ENCODE data around the gene GGTLC3.
A peak's percentile ranks its signal among the peaks of the same experiment; 100 is the strongest.
"Not testable (repeated sequence)": the region's sequence is repeated elsewhere in the genome, so short reads cannot be mapped to it uniquely, and the experiment has no call there.

Gene GGTLC3

GRCh38 chr22:18518061-18518460 lies at the start of gene GGTLC3:
Gene GGTLC3 (minus strand): TSS chr22:18518161. CDS start chr22:18517897, 264 bp downstream.
- DNase-seq (ENCODE audit: low read depth): not testable (repeated sequence)

- not testable (repeated sequence) for DNase-seq (ENCODE audit: low read depth)
These were observed 42.4 kb upstream of the GGTLC3 start for GRCh38 chr22:18560099-18560974.

DNA sequence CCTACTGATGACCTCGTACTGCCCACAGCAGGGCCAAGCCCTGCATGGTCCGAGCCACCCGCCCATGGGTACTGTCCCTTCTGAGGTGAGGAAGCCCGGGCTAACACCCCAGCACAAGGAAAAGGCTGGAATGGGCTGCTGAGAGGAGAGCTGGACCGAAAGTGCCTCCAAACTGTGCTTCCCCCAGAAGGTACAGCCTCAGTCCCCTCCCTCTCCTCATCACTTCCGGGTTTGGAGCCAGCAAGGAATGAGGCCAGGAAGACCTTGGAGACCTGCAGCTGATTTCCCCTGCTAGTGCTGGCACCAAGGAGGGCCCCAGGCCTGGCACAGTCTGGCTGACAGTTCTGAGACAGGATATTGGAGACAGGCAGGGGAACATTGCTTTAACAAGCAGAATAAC lies 41.0 kb upstream of the GGTLC3 start:
- not testable (repeated sequence) for DNase-seq (ENCODE audit: low read depth)

DNA sequence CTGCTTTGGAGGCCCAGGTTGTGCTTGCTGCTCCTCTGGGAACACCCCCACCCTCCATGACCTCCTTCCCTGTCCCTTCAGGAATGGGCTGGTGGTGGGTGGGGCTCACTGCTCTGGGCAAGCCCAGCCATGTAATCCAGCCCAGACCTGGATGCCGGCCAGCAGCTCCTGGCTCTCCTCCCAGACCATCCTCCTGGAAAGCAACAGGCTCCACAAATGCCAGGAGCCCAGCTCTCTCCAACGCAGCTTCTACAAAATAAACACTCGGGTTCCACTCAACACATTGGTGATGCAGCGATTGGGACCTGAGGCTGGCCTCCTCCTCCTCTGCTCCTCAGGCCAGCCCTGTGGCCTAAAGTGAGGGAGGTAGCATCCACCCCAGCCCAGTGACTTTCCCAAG lies 40.6 kb upstream of the GGTLC3 start:
- not testable (repeated sequence) for DNase-seq (ENCODE audit: low read depth)

- not testable (repeated sequence) for DNase-seq (ENCODE audit: low read depth)
These were observed 36.6 kb upstream of the GGTLC3 start for GRCh38 chr22:18554280-18555256.

DNA sequence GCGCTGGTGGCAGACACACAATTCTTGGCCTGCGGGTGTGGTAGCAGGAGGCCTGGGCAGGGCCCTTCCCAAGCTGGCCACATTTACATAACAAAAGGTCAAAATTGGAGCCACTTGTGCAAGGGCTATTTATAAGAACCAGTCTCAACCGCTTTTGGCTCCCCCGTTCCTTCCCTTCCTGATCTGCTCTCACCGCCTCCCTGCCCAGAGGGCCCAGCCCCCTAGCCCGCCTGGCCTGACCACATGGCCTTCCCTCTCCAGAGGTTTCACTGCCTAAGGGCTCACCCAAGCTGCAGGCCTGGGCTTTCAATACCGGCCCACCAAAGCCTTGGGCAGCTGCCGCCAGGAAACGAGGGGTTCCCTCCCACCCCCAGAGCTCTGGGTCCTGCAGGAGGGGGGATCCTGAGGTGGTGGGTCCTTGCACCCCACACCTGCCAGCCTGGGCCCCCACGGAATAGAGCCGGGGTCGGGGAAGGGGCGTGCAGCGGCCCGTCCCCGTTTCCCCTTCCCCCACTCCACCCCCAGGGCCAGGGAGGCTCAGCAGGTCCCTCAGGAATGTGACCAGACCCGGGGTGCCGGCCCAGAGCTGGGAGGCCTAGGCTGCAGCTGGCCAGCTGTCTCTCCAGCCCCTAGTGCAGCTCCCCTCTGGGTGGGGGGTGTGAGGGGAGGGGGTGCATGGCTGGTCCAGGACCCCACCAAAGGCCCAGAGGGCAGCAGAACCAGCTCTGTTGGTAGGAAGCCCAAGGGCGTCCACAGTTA lies 35.1 kb upstream of the GGTLC3 start:
- not testable (repeated sequence) for DNase-seq (ENCODE audit: low read depth)

DNA sequence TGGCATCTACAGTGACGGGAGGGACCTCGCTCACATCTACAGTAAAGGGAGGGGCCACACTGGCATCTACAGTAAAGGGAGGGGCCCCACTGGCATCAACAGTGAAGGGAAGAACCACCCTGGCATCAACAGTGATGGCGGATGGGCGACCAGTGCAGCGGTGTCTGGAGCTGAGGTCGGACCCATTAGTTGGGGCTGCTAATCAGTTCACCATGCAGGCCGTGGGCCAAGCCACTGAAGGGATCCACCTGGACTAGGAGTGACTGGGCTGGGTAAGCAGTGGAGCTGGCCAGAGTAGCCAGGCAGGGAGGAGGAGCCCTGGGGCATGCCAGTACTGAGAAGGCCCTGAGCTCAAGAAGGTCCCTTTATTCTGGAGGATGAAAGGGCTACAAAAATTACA lies 33.1 kb upstream of the GGTLC3 start:
- DNase-seq (ENCODE audit: low read depth): not testable (repeated sequence)

DNA sequence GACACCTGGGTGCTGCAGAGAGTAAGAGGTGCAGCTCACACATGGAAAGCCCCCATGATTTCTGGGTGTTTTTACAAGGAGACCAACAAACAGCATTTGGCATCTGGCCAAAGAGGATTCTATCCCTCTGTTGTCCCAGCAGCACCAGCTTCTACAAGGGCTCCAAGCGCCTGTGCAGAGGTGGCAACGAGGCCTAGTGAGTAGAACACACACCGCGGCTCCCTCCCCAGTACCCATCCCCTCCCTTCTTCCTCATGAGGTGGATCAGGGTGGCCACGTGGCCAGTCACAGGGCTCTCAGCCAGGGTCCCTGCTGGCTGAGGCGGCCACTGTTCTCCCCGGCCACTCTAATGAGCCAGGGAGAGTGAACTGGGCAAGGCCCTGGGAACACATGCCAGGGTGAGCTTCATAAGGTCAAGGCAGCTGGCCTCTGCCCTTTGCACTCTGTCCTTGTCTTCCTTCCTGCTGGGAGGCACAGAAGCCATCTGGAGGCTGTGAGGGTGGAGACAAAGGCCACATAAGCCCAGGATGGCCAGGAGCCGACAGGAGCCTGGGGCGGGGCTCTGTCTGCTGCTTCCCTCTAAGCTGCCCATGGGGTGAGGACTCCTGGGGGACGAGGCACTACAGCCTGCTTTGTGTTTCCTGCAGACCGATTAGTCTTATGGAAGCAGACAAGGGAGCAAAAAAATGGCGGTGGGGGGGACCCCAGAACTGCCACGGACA lies 31.7 kb upstream of the GGTLC3 start:
- not testable (repeated sequence) for DNase-seq (ENCODE audit: low read depth)

DNA sequence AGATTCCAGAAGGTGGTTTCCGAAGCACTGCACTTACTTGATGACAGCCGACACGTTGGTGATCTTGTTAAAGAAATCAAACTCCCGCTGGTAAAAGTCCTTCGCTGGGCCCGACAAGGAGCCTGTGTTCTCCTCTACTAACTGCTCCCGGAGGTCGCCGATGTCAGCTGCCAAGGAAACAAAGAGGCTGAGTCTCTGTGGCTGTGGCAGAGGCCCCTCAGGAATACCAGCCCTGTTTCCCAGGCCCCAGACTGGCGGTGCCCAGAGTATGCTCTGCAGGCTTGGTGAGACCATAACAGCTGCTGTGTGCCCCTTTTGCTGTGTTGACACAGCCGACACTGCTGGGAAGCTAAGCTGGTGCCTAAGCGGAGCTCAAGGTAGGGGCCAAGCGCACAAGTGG lies 26.7 kb upstream of the GGTLC3 start:
- not testable (repeated sequence) for DNase-seq (ENCODE audit: low read depth)

GRCh38 chr22:18543400-18543799 lies 25.4 kb upstream of the GGTLC3 start:
- not testable (repeated sequence) for DNase-seq (ENCODE audit: low read depth)

DNA sequence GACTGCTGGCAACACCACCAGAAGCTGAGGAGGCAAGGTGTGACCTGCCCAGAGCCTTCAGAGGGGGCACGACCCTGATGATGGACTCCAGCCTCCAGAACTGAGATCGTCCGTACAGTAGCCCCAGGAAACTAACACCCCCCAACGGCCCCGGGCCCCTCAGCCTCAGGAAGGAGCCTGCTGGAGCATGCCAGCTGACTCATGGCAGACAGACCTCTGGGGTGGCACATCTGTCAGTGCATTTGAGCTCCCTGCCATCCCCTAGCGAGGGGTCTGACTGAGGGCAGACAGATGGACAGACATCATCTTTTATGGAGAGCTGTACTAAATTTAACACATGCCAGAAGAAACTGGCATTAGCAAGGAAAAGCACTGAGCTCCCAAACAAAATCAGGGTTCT lies 22.0 kb upstream of the GGTLC3 start:
- not testable (repeated sequence) for DNase-seq (ENCODE audit: low read depth)

DNA sequence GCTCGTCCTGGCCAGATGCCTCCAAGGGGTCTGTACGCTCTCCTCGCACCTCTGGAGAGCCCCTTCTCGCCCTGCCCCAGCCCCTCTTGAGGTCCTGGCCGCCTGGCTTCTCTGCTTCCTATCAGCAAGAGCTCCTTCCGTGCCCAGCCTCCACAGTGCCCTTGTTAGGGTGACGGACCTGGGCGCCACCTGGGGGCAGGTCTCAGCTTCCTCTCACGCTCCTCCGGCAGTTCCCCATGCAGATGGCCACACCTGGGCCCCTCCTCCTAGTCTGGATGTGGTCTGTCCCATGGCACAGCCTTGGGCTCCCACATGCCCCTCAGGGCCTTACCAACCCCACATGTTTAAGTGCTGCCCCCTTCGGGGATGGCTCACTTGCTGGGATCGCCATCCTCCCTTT lies 16.4 kb upstream of the GGTLC3 start:
- DNase-seq (ENCODE audit: low read depth): not testable (repeated sequence)

DNA sequence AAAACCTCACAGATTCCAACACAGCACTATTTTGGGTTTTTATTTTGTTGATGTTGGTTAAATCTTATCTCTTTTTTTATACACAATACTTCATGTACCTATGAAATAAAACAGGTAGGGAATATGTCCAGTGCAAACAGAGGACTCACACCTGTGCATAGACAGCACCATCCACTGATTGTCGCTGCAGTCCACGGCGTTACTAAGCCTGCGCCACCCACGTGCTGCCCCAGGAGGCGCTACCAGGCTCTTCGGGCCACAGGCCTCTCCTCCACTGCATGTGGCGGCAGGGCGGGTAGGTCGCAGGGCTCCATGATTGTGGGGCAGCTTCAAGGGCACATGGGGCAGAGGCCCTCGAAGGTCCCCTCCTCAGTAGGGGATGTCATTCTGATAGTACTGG lies 15.7 kb upstream of the GGTLC3 start:
- DNase-seq (ENCODE audit: low read depth): not testable (repeated sequence)

DNA sequence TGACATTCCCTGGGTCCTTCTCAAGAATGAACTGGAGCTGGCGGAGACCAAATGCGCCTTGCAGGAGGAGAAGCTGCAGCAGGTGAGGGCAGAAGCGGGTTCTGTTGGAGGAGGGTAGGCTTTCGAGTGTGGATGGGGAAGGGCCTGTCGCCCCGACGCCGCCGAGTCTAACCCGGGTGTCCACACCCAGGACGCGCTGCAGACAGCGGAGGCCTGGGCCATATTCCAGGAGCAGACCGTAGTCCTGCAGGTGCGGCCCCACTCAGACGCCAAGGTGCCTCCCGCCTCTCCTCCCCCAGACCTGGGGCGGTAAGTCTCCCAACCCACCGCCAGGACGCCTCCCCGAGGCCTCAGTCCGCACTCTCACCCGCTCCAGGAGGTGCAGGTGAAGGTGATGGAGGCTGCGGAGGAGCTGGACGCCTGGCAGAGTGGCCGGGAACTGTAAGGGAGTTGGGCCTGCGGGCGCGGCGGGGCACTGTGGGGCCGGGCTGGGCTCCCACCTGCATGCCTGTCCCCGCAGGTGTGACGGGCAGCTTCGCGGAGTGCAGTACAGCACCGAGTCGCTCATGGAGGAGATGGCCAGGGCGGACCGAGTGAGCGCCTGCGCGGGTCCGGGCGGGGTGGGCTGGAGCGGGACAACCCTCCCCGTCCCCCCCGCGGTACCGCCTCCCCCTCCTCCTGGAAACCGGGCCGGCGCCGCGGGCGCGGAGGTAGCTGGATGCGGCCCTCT lies 11.6 kb upstream of the GGTLC3 start:
- not testable (repeated sequence) for DNase-seq (ENCODE audit: low read depth)

DNA sequence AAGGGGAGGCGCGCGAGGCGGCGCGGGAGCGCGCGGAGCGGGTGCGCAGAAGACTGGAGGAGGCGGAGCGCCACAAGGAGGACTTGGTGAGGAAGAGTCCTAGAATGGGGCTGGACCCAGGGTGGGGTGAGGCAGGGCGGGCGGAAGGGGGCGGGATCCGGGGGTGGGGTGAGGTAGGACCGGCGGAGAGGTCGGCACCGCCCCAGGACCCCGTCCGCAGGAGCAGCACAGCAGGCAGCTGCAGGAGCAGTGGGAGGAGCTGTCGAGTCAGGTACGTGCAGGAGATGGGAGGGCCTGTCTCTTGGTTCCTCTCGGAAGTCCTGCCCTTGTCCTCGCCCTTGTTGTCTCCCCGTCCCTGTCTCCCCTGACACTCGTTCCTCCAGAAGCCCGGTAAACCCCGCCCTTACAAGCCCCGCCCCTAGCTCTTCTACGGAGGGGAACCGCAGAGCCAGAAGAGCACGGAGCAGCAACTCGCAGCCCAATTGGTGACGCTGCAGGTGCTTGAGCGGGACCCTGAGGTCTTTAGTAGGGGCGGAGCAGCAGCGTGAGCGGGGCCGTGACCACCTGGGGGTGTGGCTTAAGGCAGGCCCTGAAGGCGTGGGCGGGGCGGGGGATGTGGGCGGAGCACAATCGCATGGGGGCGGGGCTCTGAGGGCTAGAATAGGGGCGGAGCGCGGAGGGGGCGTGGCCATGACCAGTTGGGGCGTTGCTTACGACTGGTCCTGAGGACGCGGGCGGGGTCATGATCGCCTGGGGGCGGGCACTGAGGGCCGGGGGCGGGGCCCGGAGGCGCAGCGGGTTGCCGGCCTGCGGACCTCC lies 10.8 kb upstream of the GGTLC3 start:
- peak; percentile 60 for DNase-seq (ENCODE audit: low read depth)

DNA sequence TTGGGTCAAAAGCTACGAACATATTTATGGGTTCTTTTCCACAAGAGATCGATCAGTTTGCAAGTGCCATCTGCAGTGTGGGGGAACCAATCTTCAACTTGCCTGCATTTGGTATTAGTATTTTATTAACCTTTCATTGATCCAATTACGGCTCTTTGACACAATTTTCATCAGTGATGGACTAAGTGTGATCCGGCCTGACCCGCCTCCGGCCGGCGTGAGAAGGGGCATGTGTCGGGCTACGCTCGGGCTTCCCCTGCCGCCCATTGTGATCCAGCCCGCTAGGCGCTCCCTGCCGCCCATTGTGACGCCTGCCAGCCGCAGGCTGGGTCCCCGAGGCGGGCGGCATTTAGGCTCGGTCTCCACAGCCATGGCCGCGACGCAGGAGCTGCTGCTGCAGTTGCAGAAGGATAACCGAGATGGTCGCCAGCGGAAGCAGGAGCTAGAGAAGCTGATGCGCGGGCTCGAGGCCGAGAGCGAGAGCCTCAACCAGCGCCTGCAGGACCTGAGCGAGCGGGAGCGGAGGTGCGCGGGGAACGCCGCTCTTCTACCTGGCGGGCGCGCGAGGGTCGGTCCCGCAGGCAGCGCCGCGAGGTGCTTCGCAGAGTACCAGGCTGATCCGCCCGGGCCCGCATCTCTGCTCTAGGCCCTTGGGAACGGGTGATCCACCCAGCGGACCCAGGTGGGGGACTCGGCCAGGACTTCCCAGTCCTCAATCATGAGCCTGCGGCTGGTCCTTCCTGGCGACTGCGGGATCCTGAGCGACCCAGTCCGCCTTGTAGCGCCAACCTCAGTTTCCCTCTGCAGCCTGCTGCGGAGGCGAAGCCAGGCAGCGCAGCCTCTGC lies 10.0 kb upstream of the GGTLC3 start, which contains the start of gene TMEM191B:
Gene TMEM191B (plus strand): TSS at position 51 of the 845 bp plus-strand sequence. CDS start 179 bp downstream, at position 230.
- not testable (repeated sequence) for DNase-seq (ENCODE audit: low read depth)

GRCh38 chr22:18523328-18523727 lies 5.4 kb upstream of the GGTLC3 start:
- DNase-seq (ENCODE audit: low read depth): not testable (repeated sequence)

DNA sequence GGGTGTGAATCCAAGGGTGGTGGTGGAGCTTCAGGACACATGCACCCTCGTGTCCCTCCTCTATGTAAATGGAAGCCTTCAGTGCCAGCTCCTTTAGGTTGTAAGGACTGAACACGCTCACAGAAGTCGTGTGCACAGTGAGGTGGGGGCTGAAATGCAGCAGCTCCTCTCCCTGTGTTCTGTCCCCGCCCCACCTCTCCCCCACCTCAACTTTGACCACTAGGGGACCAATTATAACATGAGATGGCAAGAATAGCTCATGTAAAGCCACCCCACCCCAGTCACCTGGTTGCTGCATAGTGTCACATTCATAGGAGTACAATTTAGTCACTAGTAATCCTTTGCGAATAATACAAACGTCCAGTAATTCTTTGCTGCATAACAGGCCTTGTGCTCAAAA lies 4.8 kb upstream of the GGTLC3 start:
- not testable (repeated sequence) for DNase-seq (ENCODE audit: low read depth)
